Activated CD8-positive, alpha-beta memory T cell treated with anti-CD3 and anti-CD28 coated beads, Interleukin-2, amount 50 U/mL, for 48 hours (primary cell): ENCODE results near the gene MIF4GD.

Experiments used
- DNase-seq: peaks from one replicate; pipeline ENCODE4 v3.0.0-alpha.2; 2020

The MIF4GD gene

GRCh38 chr17:75231071-75231470 lies 40.0 kb downstream of the MIF4GD start:
- no peak for DNase-seq

GRCh38 chr17:75228847-75229246 lies 42.2 kb downstream of the MIF4GD start:
- DNase-seq: no peak

- no peak for DNase-seq
These were observed 42.7 kb downstream of the MIF4GD start for GRCh38 chr17:75228305-75228704.

GRCh38 chr17:75227729-75228128 lies 43.3 kb downstream of the MIF4GD start:
- no peak for DNase-seq

- DNase-seq: no peak
These were observed 46.0 kb downstream of the MIF4GD start for GRCh38 chr17:75225016-75225415.

GRCh38 chr17:75219815-75220214 lies 51.2 kb downstream of the MIF4GD start:
- no peak for DNase-seq

- DNase-seq: no peak
These were observed 52.9 kb downstream of the MIF4GD start for GRCh38 chr17:75218131-75218530.
